ENCODE data around the gene HYAL3. TPM values are rescaled to one million over a fixed set of nuclear protein-coding genes. Genes with fewer than 3 reads are reported as not detected.

The HYAL3 gene
- total RNA-seq, 4 donors from 2014 or later, result 1.2 to 17.9 (median 1.8) TPM

DNA sequence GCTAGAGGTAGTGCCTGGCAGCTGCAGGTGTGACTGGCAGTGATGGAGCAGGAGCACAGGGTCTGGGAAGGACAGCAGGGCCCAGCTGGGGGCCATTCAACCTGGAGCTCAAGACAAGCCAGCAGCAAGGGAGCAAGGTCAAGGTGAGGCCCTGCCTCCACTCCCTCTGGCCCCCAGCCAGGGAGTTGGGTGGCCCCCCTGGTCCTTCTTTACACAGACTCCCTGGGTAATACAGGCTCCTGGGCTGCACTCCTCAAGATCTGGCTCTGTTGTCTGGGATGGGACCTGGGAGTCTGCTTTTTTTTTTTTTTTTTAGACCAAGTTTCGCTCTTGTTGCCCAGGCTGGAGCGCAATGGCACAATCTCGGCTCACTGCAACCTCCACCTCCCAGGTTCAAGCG, 48.7 kb downstream of the HYAL3 start:
- Histone ChIP-seq H3K27ac (peak overlapping the region in 3 of 4 donors; percentile 10 to 96 (median 84)), H3K36me3 (peaks cover 0 to 58% (median 10%) of the 10 kb centered on the region in 3 donors), H3K9me3 (no peaks in the 10 kb centered on the region), H3K4me3 (no peak overlapping the region), H3K27me3 (no peaks in the 10 kb centered on the region), H3K4me1 (peaks cover 0 to 100% (median 81%) of the 10 kb centered on the region in 4 donors)
- WGBS, 2 donors, result 94 to 97% methylated on average over 4 of the region's 4 CpGs
- TF ChIP-seq EP300 (IDR thresholded peaks at IDR 0.05), result no peak
- TF ChIP-seq CTCF (IDR thresholded peaks at IDR 0.05), result no peak
- TF ChIP-seq POLR2A (IDR thresholded peaks at IDR 0.05), result no peak
- no peak for DNase-seq (ENCODE audit: low spot score in 2 of 2)

DNA sequence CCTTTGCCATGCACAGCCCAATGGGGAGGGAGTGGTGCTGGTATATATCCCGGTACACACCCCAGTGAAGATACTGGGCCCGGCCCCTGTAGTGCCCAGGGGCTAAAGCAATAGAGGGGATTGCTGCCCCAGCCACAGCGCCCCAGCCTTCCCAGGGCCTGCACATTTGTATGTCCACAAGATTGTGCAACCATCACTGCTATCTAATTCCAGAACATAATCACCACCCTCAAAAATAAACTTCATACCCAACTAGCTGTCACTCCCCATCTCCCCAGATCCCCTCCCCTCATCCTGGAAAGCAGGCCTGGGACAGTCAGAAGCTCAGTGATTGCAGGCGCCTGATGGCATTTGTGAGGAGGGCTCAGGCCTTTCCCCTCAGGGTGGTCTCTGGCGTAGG, 49.7 kb downstream of the HYAL3 start:
- H3K27me3 ChIP-seq, result no peaks in the 10 kb centered on the region
- peak overlapping the region in 2 of 4 donors; percentile 84 to 96 for H3K27ac ChIP-seq
- no peak for DNase-seq (ENCODE audit: low spot score in 2 of 2)
- H3K9me3 ChIP-seq, result no peaks in the 10 kb centered on the region
- no peak for TF ChIP-seq CTCF (IDR thresholded peaks at IDR 0.05)
- 61 to 79% methylated on average over 4 to 5 of the region's 5 CpGs for WGBS, 2 donors
- peaks cover 0 to 100% (median 83%) of the 10 kb centered on the region in 4 donors for H3K4me1 ChIP-seq
- peaks cover 0 to 47% (median 10%) of the 10 kb centered on the region in 3 donors for H3K36me3 ChIP-seq
- H3K4me3 ChIP-seq, result no peak overlapping the region

DNA sequence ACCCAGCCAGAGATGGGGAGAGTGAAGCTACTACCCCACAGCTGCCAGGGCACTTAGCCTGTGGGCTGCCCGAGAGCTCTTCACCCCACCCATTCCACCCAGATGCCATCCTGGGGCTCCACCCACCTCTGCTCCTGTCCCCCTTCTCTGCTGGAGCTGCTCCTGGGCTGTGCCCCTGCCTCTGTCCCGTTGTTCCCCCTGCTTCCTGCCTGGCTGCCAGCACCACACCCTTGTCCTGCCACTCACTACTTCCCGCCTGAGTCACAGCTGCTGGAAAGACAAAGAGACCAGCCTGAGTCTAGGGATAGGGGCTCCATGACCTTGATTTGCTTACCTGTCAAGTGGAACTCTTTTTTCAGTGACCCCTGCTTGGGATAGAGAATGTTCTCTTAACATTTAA, 50.8 kb downstream of the HYAL3 start:
- WGBS, 2 donors, result 7 to 18% methylated on average over 3 of the region's 3 CpGs
- no peak for DNase-seq (ENCODE audit: low spot score in 2 of 2)
- no peaks in the 10 kb centered on the region for H3K27me3 ChIP-seq
- peaks cover 0 to 36% (median 10%) of the 10 kb centered on the region in 3 donors for H3K36me3 ChIP-seq
- no peak for TF ChIP-seq EP300 (IDR thresholded peaks at IDR 0.05)
- peak overlapping the region; percentile 5 to 96 (median 85) for H3K27ac ChIP-seq
- H3K9me3 ChIP-seq, result no peaks in the 10 kb centered on the region
- no peak overlapping the region for H3K4me3 ChIP-seq
- peaks cover 0 to 99% (median 82%) of the 10 kb centered on the region in 4 donors for H3K4me1 ChIP-seq

DNA sequence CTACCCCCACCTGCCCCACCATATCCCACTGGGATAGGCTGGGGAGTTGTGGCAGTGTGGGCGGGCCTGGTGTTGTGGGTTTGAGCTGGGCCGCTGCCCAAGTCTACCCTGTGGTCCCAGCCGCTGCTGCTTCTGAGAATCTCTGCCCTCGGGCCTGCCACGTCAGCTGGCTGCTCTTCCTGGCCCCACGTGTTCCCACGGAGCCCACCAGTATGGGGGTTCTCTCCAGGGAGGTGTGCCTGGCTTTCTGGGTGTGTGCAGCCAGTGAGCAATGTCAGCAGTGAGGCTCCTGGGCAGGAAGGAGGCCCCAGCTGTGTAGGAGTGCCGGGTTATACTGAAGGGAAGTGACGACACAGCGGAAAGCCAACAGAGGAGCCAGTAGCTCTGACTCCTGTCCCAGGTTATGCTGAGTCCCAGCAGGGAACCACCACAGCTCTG, 52.7 kb downstream of the HYAL3 start:
- Histone ChIP-seq H3K27ac (peak overlapping the region; percentile 73 to 96 (median 85)), H3K27me3 (no peaks in the 10 kb centered on the region), H3K9me3 (no peaks in the 10 kb centered on the region), H3K36me3 (peaks cover 0 to 18% (median 0%) of the 10 kb centered on the region in 3 donors), H3K4me1 (peaks cover 0 to 99% (median 97%) of the 10 kb centered on the region in 4 donors), H3K4me3 (peak overlapping the region in 3 of 4 donors; percentile 27 to 52 (median 42))
- DNase-seq (ENCODE audit: low spot score in 2 of 2), result no peak
- TF ChIP-seq CTCF (IDR thresholded peaks at IDR 0.05) (peak in 1 of 5 experiments; percentile 12), POLR2A (IDR thresholded peaks at IDR 0.05) (no peak)
- 12 to 17% methylated on average over 9 to 10 of the region's 10 CpGs for WGBS, 2 donors

DNA sequence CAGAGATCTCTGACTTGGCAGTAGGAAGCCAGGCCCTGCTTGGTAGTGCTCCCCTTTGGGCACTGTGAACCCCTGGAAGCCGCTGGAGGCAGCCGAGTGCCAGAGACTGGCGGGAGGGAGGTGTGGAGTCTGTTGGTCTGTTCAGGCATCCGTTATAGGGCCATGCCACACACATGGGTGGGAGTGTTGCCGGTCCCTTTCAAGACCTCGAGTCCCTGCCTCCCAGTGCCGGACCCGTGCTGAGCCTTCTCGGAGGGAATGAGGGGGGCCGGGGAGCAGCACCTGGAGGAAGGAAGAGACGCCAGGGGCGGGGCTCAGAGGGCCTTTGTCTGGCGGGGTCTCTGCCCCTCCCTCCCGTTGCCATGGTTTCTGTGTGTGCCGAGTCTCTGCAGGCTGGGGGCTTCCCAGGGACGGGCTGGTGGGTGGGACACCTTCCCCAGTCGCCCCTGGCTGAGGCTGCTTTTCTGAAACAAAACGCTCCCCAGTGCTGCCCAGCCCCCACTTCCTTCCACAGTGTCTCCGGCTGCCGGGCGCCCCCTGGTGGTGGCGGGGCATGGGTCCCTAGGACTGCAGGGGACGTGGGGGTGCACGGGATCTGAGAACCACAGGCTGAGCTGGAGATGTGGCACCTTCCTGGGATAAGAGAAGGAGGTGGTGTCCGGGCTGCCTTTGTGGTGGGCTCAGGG, 53.2 kb downstream of the HYAL3 start:
- WGBS, 2 donors, result 2 to 5% methylated on average over 18 to 23 of the region's 25 CpGs
- Histone ChIP-seq H3K9me3 (no peaks in the 10 kb centered on the region), H3K4me3 (peak overlapping the region; percentile 12 to 52 (median 34)), H3K4me1 (peaks cover 0 to 99% (median 97%) of the 10 kb centered on the region in 4 donors), H3K27me3 (no peaks in the 10 kb centered on the region), H3K36me3 (peaks cover 0 to 12% (median 0%) of the 10 kb centered on the region in 3 donors), H3K27ac (peak overlapping the region; percentile 73 to 96 (median 85))
- no peak for TF ChIP-seq POLR2A (IDR thresholded peaks at IDR 0.05)
- TF ChIP-seq CTCF (IDR thresholded peaks at IDR 0.05), result peak; percentile 98 to 99 (median 98)
- peak; percentile 40 to 48 for TF ChIP-seq EP300 (IDR thresholded peaks at IDR 0.05)
- DNase-seq (ENCODE audit: low spot score in 2 of 2), result peak; percentile 92 to 96

All from tibial nerve (tissue), 4 donors.